Esophagus muscularis mucosa (tissue), 4 donors: Measurements from ENCODE around the gene AHCYL2. TPM values are rescaled to one million over a fixed set of nuclear protein-coding genes. Genes with fewer than 3 reads are reported as not detected.
A peak's percentile ranks its signal among the peaks of the same experiment; 100 is the strongest.

Experiments
- DNase-seq: peaks from one replicate; pipeline ENCODE4 v3.0.0-alpha.2; 2017; ENCODE audit errors: extremely low spot score
- H3K27ac ChIP-seq, 4 donors: fragments of 200-600 bp; sonication (generic); replicated peaks in 1 of 4; 1 replicate in 3 of 4; 2 replicates in 1 of 4; pipeline ENCODE4 v1.5.1; 2016 to 2019; ENCODE audit warnings: mild to moderate bottlenecking in 1 of 4
- H3K27me3 ChIP-seq, 4 donors: fragments of 200-600 bp; sonication (generic); one replicate each; pipeline versions ENCODE4 v1.5.1 to v1.6.0; 2016 to 2019
- H3K36me3 ChIP-seq, 4 donors: fragments of 200-600 bp; sonication (generic); one replicate each; pipeline ENCODE4 v1.5.1; 2016 to 2019
- H3K4me1 ChIP-seq, 4 donors: fragments of 200-600 bp; sonication (generic); one replicate each; pipeline ENCODE4 v1.5.1; 2016 to 2019
- H3K4me3 ChIP-seq, 4 donors: fragments of 200-600 bp; sonication (generic); 1 replicate in 2 of 4; 2 replicates in 2 of 4; pipeline ENCODE4 v1.5.1; 2016 to 2019; ENCODE audit warnings: mild to moderate bottlenecking in 4 of 4, moderate library complexity in 1 of 4
- H3K9me3 ChIP-seq, 4 donors: fragments of 200-600 bp; sonication (generic); 1 replicate in 3 of 4; 2 replicates in 1 of 4; pipeline ENCODE4 v1.5.1; 2016 to 2019
- EP300 ChIP-seq: sonication (generic); formaldehyde crosslinking; IDR thresholded peaks from one replicate; pipeline ENCODE4 v1.6.1; 2017; ENCODE audit warnings: antibody characterized with exemption
- POLR2A ChIP-seq: fragments of 450-650 bp; IDR thresholded peaks from one replicate; pipeline ENCODE4 v1.6.1; 2017; ENCODE audit warnings: antibody characterized with exemption, moderate library complexity, mild to moderate bottlenecking, low read depth
- POLR2AphosphoS5 ChIP-seq, 2 donors: sonication (generic); formaldehyde crosslinking; IDR thresholded peaks; one replicate each; pipeline ENCODE4 v1.6.1; 2017; ENCODE audit warnings: antibody characterized with exemption in 2 of 2
- WGBS: methylation state at CpG from one replicate; pipeline ENCODE4 v1.1.5; 2018; 5-methylcytosine and 5-hydroxymethylcytosine counted together
- intact Hi-C: fragments of 100-400 bp; cut with DNase I; formaldehyde crosslinking; loops from one replicate; pipeline ENCODE4 v1.15.1; 2023
- total RNA-seq, 4 donors: library from RNA; depleted of rRNA; stranded (reverse); fragments of >200 nt; gene quantifications; one replicate each; pipeline versions ENCODE4 v1.1.0 to v1.2.1, GENCODE V29; 2016
- TF ChIP-seq, protein P1 (sequence below), 3 experiments: fragments of 200-600 bp in 2 of 3; fragments of 450-650 bp in 1 of 3; sonication (generic) in 2 of 3; IDR thresholded peaks; one replicate each; pipeline ENCODE4 v1.5.1; 2017 to 2019; ENCODE audit warnings: antibody characterized with exemption in 3 of 3, mild to moderate bottlenecking in 2 of 3, moderate library complexity in 1 of 3

AHCYL2 gene
- total RNA-seq, result 10 to 100 TPM in 3 of 4 donors, 1 to 10 TPM in 1; 9.7 to 14.2 (median 11.9) TPM

GRCh38 chr7:129224251-129225205, at the start of gene AHCYL2:
Gene AHCYL2, plus strand, starts transcription at chr7:129225030.
- intact Hi-C loops, result loop anchor here (5.0 to 10.0 kb wide), 2 partner anchors 140 to 248 kb away; no protein-coding TSS in a partner anchor
- no peaks in the 10 kb centered on the region for H3K27me3 ChIP-seq
- no peaks in the 10 kb centered on the region for H3K36me3 ChIP-seq
- TF ChIP-seq POLR2AphosphoS5 (IDR thresholded peaks at IDR 0.05) (peak; percentile 63 to 77), POLR2A (no peak), EP300 (no peak)
- WGBS, result under 1% methylated on average over 41 of the region's 63 CpGs
- peak within 1 kb of the TSS; percentile 85 to 98 (median 94) for H3K4me3 ChIP-seq
- peak within 1 kb of the TSS; percentile 93 to 96 (median 94) for H3K27ac ChIP-seq
- H3K9me3 ChIP-seq, result no peaks in the 10 kb centered on the region
- peaks cover 5 to 44% (median 27%) of the 10 kb centered on the region in 4 donors for H3K4me1 ChIP-seq
- peak; percentile 99 for DNase-seq

GRCh38 chr7:129176916-129177710, 47.7 kb upstream of the AHCYL2 start:
- H3K4me3 ChIP-seq, result no peak overlapping the region
- intact Hi-C loops, result no loop called here
- no peaks in the 10 kb centered on the region for H3K4me1 ChIP-seq
- H3K27ac ChIP-seq, result no peak overlapping the region
- no peaks in the 10 kb centered on the region for H3K36me3 ChIP-seq
- peaks cover 0 to 11% (median 0%) of the 10 kb centered on the region in 4 donors for H3K27me3 ChIP-seq
- TF ChIP-seq POLR2AphosphoS5 (IDR thresholded peaks at IDR 0.05) (no peak), EP300 (no peak), POLR2A (no peak)
- TF ChIP-seq, protein P1, sequence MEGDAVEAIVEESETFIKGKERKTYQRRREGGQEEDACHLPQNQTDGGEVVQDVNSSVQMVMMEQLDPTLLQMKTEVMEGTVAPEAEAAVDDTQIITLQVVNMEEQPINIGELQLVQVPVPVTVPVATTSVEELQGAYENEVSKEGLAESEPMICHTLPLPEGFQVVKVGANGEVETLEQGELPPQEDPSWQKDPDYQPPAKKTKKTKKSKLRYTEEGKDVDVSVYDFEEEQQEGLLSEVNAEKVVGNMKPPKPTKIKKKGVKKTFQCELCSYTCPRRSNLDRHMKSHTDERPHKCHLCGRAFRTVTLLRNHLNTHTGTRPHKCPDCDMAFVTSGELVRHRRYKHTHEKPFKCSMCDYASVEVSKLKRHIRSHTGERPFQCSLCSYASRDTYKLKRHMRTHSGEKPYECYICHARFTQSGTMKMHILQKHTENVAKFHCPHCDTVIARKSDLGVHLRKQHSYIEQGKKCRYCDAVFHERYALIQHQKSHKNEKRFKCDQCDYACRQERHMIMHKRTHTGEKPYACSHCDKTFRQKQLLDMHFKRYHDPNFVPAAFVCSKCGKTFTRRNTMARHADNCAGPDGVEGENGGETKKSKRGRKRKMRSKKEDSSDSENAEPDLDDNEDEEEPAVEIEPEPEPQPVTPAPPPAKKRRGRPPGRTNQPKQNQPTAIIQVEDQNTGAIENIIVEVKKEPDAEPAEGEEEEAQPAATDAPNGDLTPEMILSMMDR (IDR thresholded peaks at IDR 0.05), result no peak
- 68% methylated on average over 11 of the region's 11 CpGs for WGBS
- H3K9me3 ChIP-seq, result no peaks in the 10 kb centered on the region
- no peak for DNase-seq

DNA sequence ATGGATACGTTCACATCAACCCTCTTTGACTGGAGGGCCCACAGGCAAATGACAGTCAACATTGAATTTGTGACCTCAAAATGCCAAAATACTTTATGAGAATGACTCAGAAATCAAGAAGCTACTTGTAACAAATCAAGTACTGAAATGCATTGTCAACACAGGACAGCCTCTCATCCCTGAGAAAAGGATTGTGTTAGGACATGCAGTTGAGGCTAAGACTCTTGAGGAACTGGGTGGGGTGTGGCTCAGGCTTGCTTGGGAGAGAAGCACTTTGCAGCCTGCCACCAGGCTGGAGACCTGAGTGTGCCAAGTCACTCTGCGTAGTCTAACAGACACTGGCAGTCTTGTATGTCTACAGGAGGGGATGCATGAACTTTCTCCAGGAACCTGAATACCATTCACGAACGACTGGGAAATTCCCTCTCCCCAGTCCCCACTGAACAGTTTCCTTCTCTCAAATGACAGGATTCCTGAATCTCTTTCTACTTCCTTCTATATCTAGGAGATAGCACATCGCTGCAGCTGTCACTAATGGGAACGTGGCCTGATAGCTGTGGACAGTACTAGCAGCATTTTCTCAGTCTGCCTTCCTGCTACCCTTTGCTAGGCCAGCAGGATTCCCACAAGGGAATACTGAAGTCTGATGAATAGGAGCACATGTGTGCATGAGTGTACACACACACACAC, 39.7 kb upstream of the AHCYL2 start:
- H3K4me1 ChIP-seq, result peaks cover 6 to 24% (median 14%) of the 10 kb centered on the region in 4 donors
- peaks cover 0 to 7% (median 0%) of the 10 kb centered on the region in 4 donors for H3K27me3 ChIP-seq
- H3K36me3 ChIP-seq, result no peaks in the 10 kb centered on the region
- 71% methylated on average over 5 of the region's 6 CpGs for WGBS
- intact Hi-C loops, result no loop called here
- H3K4me3 ChIP-seq, result no peak overlapping the region
- H3K27ac ChIP-seq, result no peak overlapping the region
- no peaks in the 10 kb centered on the region for H3K9me3 ChIP-seq
- no peak for TF ChIP-seq POLR2AphosphoS5 (IDR thresholded peaks at IDR 0.05)
- no peak for TF ChIP-seq POLR2A
- TF ChIP-seq EP300, result no peak
- TF ChIP-seq, protein P1 (IDR thresholded peaks at IDR 0.05), result no peak
- no peak for DNase-seq

GRCh38 chr7:129186749-129187260, 38.0 kb upstream of the AHCYL2 start:
- Histone ChIP-seq H3K4me3 (no peak overlapping the region), H3K27ac (no peak overlapping the region), H3K9me3 (no peaks in the 10 kb centered on the region), H3K4me1 (peaks cover 10 to 29% (median 21%) of the 10 kb centered on the region in 4 donors), H3K27me3 (peaks cover 0 to 2% (median 0%) of the 10 kb centered on the region in 4 donors), H3K36me3 (no peaks in the 10 kb centered on the region)
- 95% methylated on average over 6 of the region's 6 CpGs for WGBS
- TF ChIP-seq POLR2A (no peak), POLR2AphosphoS5 (IDR thresholded peaks at IDR 0.05) (no peak)
- intact Hi-C loops, result no loop called here
- no peak for DNase-seq
